NCI-H2196 (cell line): ENCODE results near the gene NR1H2.

Source experiments
- DNase-seq: peaks from one replicate; lab custom pipeline; 2025; ENCODE audit not compliant: unreplicated experiment; lab: John Stamatoyannopoulos, UW

NR1H2 gene

GRCh38 chr19:50420808-50421207 is 44.6 kb downstream of the NR1H2 start:
- DNase-seq: no peak

GRCh38 chr19:50422397-50423278 is 46.4 kb downstream of the NR1H2 start:
- no peak for DNase-seq

GRCh38 chr19:50423279-50424113 is 47.2 kb downstream of the NR1H2 start:
- DNase-seq: no peak

- DNase-seq: no peak
These were observed 49.3 kb downstream of the NR1H2 start for GRCh38 chr19:50425581-50425980.

GRCh38 chr19:50427318-50427925 is 51.2 kb downstream of the NR1H2 start:
- DNase-seq: no peak

- no peak for DNase-seq
These were observed 51.8 kb downstream of the NR1H2 start for GRCh38 chr19:50427997-50428425.

- no peak for DNase-seq
These were observed 52.7 kb downstream of the NR1H2 start for GRCh38 chr19:50428772-50429463.

GRCh38 chr19:50430888-50431342 is 54.7 kb downstream of the NR1H2 start:
- DNase-seq: no peak

- peak; percentile 87 for DNase-seq
These were observed 55.3 kb downstream of the NR1H2 start for GRCh38 chr19:50431343-50432220.

GRCh38 chr19:50432221-50433028 is 56.2 kb downstream of the NR1H2 start, which contains the start of gene MYBPC2:
TSS of gene MYBPC2 (plus strand) at chr19:50432892. CDS start at chr19:50432954, 62 bp downstream.
- peak; percentile 39 for DNase-seq
